NCI-H1105 treated with DMSO at 0.1 percent for 48 hours (cell line): ENCODE results near the gene AIG1.
"Not testable (repeated sequence)": the region's sequence is repeated elsewhere in the genome, so short reads cannot be mapped to it uniquely, and the experiment has no call there.

Experiments used
- DNase-seq: peaks from one replicate; lab custom pipeline; 2025; lab: John Stamatoyannopoulos, UW

The AIG1 gene

GRCh38 chr6:143332153-143332845, 271.6 kb downstream of the AIG1 start:
- no peak for DNase-seq

GRCh38 chr6:143333081-143333480, 272.4 kb downstream of the AIG1 start:
- DNase-seq = no peak

DNA sequence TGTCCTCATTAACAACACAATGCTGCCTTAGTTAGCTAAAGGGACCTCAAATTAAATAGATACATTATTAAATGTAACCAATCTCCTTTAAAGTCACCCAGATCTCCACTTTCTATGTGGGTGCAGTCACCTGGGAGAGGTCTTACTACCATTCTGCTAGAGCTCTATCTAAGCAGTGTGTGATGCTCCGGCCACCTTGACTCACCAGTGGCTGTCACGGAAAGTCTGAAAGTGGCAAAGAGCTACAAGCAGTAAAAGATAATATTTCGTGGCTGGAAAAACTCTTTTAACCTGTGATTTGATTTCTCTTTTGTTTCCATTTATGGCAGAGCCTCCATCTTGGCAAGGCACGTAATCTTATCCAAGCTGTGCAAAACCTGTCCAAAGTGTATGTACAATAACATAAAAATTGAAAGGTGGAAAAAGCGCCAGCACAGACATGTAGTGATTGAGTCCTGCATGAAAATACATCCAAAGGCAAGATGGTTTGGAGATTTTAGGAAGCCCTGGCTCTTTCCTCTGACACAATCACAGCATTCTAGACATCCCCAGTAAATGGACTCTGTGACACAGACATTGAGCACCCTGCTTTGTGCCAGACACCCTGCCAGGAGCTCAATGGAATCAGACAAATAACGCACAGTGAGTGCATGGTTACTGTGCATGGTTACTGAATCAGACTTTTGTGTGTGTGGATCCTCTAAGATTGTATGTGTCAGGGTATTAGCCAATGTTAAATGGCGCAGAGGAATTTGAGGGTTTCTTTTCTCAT, 273.2 kb downstream of the AIG1 start:
- no peak for DNase-seq

GRCh38 chr6:143335865-143336264, 275.2 kb downstream of the AIG1 start:
- DNase-seq = no peak

GRCh38 chr6:143336446-143337152, 275.9 kb downstream of the AIG1 start:
- no peak for DNase-seq

- peak; percentile 13 for DNase-seq
These were observed 276.7 kb downstream of the AIG1 start for GRCh38 chr6:143337201-143337949.

DNA sequence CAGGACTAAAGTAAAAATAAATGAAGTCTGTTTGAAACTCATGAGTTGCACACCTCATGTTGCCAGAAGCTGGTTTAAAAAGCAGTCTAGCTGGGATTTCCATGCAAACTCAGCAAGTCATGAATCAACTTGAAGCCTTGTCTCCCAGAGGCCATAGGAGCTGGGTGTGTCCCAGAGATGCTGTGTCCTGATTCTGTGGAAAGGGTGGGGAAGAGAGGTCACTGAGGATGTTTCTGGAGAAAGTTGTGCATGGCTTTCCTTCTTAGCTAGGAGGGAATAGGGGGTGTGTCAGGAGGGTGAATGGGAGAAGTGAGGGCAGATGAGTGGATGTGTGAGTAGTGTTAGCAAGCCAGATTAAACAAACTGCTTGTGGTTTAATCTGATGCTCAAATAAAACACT, 278.5 kb downstream of the AIG1 start:
- DNase-seq = no peak

DNA sequence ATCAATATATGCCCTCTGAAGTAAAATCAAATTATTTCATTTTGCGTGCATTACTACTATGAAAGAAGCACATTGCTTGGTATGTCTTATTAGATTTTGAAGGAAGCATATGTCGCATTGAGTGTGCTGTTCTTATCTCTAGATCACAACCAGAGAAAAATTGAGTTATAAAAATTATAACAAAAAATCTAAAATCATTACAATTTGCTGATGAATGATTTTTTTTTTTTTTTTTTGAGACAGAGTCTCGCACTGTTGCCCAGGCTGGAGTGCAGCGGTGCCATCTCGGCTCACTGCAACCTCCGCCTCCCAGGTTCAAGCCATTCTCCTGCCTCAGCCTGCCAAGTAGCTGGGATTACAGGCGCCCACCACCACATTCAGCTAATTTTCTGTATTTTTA, 284.8 kb downstream of the AIG1 start:
- not testable (repeated sequence) for DNase-seq

DNA sequence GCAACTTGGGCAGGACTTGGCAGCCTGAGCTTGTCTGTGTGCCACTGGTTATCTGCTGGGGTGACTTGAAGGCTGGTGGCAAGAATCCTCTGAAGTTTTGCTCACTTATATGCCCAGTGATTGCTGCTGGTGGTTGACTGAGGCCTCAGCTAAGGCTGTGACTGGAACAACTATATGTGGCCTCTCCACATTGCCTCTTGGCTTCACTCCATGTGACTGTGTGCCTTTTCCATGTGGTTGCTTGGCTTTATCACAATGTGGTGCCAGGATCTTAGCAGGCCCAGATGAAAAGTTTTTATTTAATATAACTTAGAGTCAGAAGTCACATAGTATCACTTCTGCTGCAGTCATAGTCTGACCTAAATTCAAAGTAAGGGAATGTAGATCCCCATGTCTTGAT, 285.3 kb downstream of the AIG1 start:
- no peak for DNase-seq

DNA sequence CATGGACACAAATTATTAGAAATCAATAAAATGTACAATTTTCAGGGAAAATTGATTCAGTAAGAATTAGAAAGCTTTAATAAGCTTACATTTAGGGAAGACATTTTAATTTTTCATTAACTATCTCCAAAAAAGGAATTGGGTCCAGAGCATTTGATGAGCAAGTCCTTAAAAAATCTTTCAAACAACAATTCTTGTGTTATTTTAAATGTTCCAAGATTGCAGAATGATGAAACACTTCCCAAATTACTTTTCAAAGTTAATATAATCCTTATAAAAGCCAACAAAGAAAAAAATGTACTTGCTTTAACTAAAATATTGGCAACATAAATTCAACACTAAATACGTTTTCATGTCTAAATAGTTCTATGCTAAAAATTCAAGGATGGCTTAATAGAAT, 287.8 kb downstream of the AIG1 start:
- no peak for DNase-seq

DNA sequence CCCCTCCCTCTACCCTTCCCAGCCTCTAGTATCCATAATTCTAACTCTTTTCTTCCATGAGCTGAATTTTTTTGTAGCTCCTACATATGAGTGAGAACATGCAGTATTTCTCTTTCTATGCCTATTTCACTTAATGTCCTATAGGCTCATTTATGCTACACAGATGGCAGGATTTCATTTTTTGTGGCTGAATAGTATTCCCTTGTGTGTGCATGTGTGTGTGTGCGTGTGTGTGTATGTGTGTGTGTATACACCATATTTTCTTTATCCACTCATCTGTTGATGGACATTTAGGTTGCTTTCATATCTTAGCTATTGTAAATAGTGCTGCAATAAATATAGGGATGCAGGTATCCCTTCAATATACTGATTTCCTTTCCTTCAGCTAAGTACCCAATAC, 288.8 kb downstream of the AIG1 start:
- no peak for DNase-seq

DNA sequence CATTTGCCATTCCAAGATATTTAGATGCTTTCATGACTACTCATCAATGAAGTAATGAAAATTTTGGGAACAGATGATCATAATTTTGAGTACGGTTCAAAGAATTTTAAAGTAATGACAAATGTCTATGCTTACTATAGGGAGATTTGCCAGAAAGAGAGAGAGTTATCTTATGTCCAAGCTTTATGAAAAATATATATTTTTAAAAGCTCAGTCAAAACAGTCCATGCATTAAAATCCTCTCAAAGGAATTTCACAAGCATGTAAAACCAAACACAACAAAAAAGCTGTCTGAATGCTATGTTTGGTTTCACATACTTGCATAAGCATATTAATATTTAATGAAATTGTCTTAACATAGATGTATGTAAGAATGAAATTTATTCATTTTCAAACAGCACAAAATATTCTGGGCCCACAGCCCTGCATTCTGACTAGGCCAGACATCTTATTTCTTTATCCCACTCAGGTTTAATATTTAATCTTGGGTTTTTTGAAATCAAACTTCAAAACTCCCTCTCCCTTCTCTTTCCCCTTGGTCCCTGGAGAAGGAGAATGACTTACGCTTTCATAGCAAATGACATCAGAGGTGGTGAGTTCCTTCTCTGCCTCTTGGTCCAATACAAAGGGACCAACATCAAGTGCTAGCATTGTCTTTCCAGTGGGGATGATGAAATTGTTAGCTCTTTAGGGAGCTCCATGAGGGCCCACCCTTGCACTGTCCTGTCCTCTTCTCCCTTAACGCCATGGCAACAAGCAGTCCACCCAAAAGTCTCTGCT, 295.6 kb downstream of the AIG1 start:
- no peak for DNase-seq

- no peak for DNase-seq
These were observed 296.5 kb downstream of the AIG1 start for GRCh38 chr6:143357152-143357551.

DNA sequence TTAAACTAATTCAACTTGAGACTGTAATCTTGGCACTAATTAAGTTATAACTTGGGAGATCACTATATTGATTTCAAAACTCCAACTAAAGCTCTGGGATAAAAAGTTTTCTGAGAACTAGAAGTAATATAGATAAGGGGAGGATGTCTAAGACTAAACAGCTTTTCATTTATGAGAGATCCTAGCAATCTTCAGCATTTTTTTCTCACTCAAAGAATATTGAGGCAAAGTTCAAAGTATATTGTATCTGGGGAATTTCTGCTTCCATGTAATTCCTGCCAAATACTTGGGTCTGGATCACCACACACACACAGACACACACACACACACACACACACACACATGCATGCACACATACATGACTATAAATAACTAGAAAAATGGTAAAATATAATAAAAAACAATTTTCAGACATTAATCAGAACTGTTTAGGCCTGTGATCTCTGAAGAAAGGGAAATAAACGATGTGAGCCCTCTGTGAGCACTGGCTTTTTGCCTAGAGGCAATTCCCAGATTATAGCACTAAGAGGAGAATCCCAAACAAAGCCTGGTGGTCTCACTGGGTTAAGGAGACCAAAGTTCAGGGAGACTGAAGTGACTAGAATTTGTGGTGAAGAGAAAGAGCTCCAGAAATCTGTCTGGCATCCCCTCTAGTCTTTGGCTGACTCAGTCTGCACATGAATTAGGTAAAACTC, 297.0 kb downstream of the AIG1 start:
- DNase-seq = no peak

DNA sequence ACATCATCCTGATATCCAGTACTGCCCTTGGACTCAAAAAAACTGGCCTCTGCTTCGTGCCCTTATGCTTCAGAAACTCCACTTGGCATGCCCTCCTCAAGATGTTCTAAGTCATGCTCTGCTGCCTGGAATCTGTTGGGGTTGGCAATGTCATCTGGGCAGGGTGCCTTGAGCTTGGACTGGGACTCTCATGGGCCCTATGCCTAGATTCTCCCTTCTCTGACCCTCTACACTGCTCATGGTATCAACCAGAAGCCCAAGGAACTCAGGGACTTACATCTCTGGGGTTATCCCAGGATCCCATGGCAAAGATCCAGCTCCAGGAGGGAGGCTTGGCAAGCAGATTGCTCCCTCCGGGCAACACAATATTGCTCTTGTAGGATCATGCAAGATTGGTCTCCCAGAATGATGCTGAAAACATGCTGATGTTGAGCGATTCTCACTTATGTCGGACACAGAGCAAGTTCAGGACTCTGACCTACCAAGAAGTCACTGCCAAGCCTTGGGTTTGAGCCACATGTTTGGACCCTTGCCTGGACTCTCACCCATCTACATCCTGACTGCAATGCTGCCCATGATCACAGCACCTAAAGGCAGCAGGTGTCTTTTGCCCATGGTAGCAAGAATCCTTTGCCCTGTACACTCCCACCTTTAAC, 301.0 kb downstream of the AIG1 start:
- DNase-seq = no peak

- no peak for DNase-seq
These were observed 301.5 kb downstream of the AIG1 start for GRCh38 chr6:143362192-143362558.

DNA sequence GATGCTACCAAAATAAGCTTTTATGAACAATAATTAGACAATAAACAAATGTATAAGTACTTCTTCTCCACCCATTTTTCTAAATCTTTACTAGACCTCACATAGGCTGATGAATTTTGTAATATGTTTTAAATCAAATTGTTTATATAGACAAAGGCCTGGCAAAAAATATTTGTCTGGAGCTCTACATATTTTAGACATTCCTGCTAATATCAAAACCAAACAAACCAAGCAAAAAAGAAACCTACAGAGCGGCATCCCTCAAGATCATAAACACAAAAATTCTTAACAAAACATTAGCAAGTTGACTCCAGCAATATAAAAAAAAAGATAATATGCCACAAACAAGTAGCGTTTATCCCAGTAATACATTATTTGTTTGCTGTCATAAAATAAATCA, 302.6 kb downstream of the AIG1 start:
- no peak for DNase-seq

DNA sequence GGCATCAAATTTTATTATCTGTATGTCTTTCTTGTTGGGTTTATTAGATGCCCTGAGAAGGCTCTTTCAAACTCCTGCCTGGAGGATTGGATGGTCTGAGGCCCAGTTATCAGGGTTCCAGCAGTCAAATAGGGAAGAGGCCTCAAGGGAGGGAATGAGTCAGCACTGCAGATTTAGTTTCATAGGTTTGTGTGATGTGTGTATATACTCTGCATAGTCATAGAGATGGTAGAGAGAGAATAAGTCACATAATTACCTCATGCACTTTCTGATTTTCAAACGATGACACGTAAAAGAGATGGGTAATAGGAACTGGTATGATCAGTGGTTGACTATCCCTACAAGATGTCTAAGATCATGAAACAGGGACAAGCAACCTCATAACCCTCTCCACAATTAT, 307.7 kb downstream of the AIG1 start:
- DNase-seq = no peak

- DNase-seq = no peak
These were observed 309.3 kb downstream of the AIG1 start for GRCh38 chr6:143369971-143370370.

- DNase-seq = no peak
These were observed 310.2 kb downstream of the AIG1 start for GRCh38 chr6:143370812-143371370.
